ENCODE measurements around the gene TBCK.
"Not testable (repeated sequence)": the region's sequence is repeated elsewhere in the genome, so short reads cannot be mapped to it uniquely, and the experiment has no call there.

Gene TBCK

DNA sequence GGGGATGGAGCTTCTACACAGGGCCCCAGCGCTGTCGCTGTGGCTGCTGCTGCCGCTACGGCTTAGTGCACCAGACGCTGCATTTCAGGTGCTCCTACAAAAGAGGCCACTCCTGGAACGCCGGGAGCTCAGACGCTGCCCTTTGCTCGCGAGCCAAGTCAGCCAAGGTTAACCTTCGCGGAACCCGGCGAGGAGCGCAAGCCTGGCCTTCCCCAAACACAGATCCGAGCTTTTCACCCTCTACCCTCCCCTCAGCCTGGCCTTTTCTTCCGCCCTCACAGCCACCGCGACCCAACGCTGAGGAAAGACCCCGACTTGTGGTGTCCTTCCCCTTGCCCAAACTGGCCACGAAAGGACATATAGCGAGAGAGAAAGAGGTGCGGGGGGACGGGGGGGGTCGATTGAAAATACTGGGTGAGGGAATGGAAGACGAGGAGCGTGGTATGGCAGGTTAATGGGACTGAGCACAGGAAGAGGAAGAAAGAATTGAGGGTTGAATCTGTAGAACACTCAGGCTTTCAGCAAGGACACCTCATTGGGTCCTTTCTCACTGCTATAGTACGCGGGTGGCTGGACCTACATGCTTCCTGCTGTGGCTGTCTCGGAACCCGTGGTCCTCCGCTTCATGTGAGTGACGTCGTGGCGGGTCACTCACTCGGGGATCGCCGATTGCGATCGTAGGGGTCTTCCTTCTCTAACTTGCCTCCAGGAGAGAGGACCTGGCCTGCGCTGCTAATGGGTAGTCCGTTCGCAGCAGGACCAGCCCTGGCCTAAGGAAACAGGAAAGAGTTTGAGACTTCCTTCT is at the start of gene TBCK, which contains the start of gene AIMP1:
Gene TBCK (minus strand): TSS at position 242 of the 805 bp plus-strand sequence. CDS start 7,249 bp downstream, outside the sequence.
Gene AIMP1 (plus strand): TSS at position 583 of the 805 bp plus-strand sequence. CDS start 8,460 bp downstream, outside the sequence.
- DNase-seq (ENCODE audit: low spot score), result peak; percentile 89

DNA sequence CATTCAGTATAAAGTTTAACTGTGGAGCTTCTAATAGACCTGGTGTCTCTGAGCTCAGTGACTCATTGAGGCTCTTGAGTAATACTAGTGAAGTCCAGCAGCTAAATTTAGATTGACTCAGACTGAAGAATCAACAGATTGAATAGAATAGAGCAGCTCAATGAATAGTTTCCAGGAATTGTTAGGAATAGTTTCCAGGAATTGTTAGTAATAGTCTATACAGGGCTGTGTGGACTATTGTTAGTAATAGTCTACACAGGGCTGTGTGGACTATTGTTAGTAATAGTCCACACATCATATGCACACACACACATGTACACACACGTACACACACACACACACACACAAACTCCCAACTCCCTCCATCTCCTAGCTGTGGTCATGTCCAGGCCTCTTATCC is 49.6 kb upstream of the TBCK start:
- DNase-seq (ENCODE audit: low spot score), result no peak

DNA sequence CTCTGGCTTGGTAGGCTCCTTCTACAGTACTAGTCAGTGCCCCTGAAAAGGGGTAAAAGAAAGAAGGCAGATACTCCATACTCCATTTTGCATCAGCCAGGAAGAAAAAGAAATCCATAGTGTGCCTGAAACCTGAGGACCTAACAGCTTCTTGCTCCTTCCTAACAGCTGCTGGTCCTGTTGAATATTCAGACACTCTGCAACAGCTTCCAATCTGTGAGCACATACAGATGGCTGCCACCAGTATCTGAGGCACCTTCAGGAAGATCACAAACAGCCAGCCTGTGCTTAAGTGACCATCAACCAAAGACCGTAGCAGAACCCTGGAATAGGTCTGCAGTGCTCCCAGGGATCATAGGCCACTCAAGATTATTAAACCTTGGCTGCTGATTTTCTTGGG is 48.3 kb upstream of the TBCK start:
- no peak for DNase-seq (ENCODE audit: low spot score)

DNA sequence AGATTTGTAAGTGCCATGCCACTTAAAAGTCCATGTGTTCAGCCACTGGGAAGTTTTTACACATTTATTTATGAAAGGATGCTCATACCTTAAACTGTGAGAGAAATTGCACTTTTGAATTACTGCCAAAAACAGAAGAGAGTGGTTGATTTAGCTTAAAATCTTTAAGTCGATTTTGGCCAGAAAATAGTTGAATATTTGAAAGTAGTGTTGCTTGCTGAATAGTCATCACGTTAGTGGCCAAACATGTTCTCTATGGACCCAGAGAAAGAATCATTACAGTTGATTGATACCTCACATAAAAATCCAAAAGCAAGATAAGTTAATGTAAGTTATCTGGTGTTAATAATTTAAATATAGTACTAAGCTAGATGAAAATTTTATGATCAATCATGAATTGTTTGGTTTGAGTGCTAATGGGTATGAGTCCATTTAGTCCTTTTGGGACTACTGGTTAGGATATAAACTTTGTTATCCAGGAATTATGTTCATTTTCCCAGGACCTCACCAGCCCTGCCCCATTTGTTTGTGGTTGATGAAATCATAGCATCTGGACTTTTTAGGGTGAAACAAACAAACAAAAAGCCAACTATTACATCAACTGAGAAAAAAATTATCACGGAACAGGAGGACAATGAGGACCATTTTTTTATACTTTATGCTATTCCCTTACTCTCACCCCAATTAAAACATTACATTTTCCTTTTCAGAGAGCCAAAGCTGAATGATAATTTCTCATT is 46.2 kb upstream of the TBCK start:
- no peak for DNase-seq (ENCODE audit: low spot score)

DNA sequence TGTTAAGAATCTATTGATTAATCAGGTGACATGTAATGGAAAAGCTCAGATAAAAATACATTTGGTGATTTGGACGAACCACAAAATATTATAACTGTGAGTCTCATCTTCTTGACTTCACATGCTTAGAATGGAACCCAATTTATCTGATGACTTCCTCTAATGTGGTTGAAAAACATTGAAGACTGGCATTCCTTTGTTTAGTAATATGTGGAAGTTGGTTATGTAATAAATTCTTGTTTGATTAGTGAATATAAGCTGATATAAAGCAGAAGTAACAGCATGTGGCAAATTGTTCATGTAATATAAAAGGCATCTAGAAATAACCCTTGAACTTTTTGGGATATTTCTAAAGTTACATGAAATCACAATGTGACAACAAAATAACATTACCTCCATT is 42.9 kb upstream of the TBCK start:
- DNase-seq (ENCODE audit: low spot score), result no peak

DNA sequence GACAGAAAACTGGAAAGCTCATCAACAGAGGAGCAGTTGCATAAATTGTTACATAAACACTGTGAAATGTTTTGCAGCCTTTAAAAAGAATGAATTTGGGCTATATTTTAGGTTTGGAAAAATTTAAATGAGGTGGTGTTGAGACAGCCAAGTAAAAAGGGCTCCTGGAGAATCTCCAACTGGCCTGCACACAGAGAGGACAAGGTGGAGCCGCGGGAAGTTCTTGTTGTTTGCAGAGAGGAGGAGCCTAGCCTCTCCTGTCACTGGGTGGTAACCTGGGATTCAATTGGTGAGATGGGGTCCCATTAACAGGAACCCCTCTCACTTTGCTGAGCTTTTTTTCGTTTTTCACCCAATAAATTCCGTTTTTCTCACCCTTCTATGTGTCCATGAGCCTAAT is 39.2 kb upstream of the TBCK start:
- DNase-seq (ENCODE audit: low spot score), result no peak

DNA sequence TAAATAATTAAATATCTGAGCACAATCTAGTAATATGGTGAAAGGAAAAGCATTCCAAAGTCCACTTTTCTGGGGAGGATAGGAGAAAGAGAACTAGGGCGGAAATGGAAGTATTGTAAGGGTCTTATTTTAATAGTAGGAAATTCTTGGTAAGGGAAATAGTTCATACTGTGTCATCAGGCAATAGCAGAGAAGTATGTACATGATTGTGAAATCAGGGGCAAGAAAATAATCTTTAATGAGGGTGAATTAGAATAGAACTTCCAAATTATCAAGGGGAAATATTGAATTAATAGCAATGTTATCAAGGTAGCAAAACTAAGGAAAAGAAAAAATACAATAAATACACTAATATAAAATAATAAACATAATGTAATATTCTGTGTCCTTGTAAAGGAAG is 37.8 kb upstream of the TBCK start:
- DNase-seq (ENCODE audit: low spot score), result no peak

DNA sequence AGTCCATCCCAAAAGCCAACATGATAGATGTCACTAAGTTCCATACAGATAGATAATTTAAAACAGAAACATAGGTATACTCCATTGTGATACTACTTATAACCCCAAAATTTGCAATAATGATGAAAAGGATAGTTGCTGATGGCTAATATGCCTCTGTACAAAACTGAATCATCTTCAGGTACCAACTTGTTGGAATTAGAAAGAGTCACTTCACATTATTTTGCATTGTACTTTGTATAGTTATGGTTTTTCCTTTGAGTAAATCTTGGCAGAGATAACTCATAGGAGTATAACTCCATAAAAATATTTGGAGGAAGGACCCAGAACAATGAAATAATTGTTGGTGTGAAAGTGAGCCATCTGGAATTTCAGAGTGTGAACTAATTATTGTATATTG is 35.0 kb upstream of the TBCK start:
- no peak for DNase-seq (ENCODE audit: low spot score)

DNA sequence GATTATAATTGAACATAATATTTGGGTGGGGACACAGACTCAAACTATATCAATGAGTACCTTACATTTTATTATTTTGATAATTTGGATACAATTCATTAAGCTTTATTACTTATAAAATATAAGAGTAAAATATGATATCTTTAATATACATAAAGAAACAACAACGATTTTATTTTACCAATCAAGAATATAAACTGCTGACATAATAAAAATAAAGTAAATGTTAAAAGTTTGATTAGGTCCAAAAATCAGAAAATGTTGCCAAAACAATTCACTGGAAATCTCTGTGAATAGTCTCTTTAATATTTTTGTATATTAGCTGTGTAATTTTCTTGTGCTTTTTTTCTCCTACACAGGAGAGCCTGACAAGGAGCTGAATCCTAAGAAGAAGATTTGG is 31.2 kb upstream of the TBCK start:
- DNase-seq (ENCODE audit: low spot score), result no peak

DNA sequence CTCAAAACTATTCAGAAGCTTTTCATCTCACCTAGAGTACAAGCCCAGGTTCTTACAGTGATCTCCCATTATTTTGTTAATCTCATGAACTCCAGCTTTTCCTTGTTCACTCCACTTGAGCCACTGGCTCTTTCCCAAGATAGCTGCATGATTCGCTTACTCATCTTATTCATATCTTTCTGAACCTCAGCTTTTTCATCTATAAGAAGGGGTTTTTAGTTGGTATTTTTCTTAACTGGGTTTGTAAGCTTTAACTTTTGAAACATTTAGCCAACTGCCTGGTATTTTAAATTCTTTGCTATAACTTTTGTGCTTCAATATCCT is 28.6 kb upstream of the TBCK start:
- no peak for DNase-seq (ENCODE audit: low spot score)

DNA sequence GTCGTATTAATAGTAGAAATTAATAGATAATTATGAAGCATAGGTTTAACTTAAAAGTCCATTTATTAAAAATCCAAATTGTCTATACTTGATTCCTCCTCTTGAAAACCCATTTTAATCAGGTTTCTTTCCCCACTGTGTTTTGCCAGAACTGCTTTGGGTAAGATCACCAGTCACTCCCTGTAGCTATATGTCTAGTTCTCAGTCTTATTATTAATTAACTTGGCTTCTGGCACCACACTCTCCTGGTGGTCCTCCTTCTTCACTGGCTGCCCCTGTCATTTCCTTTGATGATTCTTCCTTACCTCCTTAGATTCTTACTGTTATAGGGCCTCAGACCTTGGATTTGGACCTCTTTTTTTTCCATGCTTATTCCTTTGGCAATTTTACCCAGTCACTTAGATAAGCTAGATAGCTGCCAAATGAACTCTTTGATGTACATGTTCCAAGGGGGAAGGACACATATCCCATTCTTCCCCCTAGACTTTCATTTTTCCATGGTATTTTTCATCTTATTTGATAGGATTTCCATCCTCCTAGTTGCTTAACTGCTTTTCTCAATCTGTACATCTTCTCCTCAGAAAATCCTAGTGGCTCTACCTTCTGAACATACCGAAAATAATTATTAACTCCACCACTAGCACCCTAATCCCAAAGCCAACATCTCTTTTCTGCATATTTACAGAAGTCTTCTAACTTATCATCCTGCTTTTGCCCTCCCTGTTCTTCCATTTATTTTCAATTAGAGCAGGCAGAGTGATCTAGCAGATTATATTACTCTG is 28.0 kb upstream of the TBCK start:
- DNase-seq (ENCODE audit: low spot score), result no peak

DNA sequence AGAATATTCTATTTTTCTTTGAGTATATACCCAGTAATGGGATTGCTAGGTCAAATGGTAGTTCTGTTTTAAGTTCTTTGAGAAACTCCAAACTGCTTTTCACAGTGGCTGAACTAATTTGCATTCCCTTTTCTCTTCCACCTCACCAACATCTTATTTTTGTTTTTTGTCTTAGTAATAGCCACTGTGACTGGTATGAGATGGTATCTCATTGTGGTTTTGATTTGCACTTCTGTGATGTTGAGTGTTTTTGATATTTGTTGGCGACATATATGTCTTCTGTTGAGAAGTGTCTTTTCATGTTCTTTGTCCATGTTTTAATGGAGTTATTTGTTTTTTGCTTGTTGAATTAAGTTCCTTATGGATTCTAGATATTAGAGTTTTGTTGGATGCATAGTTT is 24.8 kb upstream of the TBCK start:
- no peak for DNase-seq (ENCODE audit: low spot score)

DNA sequence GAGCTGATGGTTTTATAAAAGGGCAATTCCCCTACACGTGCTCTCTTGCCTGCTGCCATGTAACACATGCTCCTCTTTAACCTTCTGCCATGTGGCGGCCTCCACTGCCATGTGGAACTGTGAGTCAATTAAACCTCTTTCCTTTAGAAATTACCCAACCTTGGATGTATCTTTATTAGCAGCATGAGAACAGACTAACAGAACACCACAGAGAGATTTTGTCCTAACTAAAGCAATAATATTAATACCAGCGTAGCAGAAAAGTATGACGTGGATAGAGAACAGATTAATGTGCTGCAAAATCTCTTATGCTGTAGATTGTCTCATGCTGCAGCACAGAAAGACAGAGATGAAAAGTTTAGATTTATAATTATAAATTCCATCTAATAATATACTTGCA is 23.4 kb upstream of the TBCK start:
- DNase-seq (ENCODE audit: low spot score), result no peak

DNA sequence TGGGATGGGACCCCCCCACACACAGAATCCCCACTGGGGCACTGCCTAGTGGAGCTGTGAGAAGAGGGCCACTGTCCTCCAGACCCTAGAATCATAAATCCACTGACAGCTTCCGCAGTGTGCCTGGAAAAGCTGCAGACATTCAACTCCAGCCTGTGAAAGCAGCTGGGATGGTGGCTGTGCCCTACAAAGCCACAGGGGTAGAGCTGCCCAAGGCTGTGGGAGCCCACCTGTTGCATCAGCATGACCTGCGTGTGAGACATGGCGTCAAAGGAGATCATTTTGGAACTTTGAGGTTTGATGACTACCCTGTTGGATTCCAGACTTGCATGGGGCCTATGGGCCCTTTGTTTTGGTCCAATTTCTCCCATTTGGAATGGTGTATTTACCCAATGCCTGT is 22.7 kb upstream of the TBCK start:
- no peak for DNase-seq (ENCODE audit: low spot score)

DNA sequence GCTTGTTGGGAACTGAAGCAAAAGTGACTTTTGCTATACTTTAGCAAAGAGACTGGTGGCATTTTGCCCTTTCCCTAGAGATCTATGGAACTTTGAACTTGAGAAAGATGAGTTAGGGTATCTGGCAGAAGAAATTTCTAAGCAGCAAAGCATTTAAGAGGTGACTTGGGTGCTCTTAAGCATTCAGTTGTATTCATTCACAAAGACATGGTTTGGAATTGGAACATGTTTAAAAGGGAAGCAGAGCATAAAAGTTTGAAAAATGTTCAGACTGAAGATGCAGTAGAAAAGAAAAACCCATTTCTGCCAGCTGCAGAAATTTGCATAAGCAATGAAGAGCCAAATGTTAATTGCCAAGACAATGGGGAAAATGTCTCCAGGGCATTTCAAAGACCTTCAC is 21.9 kb upstream of the TBCK start:
- no peak for DNase-seq (ENCODE audit: low spot score)

DNA sequence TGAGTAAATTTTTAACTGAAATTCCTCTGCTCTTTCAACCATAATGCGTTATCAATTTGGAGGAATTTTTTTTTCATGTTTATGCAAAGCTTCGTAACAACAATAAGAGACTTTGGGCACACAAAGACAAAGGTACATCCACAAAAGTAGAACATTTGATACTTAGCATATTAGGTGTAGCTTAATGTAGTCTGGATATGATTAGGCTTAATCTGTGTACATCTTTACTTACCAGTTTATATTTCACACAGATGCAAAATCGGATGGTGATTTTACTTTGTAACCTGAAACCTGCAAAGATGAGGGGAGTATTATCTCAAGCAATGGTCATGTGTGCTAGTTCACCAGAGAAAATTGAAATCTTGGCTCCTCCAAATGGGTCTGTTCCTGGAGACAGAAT is 20.6 kb upstream of the TBCK start:
- no peak for DNase-seq (ENCODE audit: low spot score)

DNA sequence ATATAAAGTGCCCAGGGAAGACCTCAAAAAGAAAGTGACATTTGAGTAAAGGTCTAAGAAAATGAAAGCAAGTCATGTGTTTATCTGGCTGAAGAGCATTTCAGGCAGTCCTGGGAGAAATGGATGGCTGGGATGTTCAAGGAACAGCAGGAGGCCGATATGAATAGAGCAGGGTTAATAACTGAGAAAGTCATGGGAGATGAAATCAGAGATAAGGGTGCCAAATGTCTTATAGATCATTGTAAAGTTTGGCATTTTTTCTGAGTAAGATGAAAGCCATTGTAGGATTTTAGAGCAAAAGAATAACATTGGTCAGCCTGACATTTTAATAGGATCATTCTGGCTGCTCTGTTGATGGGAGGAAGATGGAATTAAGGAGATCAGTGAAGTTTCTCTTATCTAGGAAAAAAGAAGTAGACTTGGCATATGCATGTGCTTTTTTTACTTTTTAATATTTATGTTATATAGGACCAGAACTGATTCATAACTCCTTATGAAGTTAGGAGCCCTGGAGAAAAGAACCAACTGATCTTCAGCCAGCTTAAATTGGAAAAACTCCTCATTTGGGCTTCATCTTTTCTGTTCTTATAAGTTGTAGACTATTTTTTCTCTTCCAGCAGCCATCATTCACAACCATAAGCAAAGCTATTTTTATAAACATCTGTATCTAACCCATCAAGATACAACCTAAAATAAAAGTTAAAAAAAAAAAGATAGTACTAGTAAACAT is 18.9 kb upstream of the TBCK start:
- DNase-seq (ENCODE audit: low spot score), result no peak

DNA sequence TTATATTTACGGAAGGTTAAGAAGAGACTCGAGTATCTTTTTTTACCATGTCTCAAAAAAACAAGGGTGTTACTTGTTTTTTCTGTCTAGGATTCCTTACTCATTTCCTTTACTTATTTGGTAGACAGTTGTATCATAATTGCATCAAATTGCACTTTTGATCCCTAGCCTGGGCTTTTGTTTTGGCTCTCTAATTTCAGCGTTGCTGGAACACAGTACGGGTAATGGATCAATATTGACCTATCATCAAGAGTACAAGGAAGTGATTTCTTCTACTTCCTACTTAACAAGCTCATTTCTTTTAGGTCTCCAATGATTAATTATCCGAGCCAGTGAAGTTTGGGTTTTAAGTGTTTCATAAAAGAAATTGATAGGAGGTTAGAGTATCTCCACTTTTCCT is 17.2 kb upstream of the TBCK start:
- DNase-seq (ENCODE audit: low spot score), result no peak

DNA sequence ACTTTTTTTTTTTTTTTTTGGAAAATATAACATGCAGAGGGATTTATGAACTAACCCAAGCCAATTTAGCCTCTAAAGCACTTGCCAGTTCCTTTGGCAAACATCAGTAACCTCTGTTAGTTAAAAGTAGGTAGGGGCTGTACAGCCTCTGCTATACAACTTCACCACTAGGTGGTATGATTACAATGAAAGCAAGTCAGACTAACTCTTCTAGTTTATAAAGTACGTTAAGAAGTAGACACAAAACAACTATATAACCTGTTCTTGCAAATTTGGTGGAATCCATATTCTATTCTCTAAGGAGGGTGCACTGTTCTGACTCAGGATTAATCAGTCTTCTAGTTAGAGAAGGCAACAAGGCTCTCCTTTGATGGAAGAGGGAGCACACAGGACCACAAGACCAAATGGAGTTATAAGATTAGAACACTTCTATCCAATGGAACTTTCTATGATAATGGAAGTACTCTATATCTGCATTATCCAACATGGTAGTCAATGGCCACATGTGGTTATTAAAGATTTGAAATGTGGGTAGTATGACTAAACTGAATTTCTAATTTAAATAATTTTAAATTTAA is 13.1 kb upstream of the TBCK start:
- DNase-seq (ENCODE audit: low spot score), result peak; percentile 33

DNA sequence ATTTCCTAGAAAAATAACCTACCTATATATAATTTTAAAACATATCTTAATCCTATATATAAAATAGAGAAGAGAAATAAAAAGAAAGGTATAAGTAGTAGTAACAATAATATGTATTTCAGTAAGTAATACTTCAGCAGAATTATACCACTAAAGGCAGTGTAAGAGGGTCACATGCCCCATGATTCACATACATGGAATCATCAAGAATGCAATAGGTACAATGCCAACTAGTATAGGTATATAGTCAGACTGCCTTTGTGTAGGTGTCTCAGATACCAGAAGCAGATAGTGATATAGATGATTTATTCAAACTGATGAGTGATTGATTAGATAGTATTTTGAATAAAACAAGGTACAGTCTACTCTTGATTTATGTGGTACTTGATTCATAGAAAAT is 9.8 kb upstream of the TBCK start:
- DNase-seq (ENCODE audit: low spot score), result no peak

DNA sequence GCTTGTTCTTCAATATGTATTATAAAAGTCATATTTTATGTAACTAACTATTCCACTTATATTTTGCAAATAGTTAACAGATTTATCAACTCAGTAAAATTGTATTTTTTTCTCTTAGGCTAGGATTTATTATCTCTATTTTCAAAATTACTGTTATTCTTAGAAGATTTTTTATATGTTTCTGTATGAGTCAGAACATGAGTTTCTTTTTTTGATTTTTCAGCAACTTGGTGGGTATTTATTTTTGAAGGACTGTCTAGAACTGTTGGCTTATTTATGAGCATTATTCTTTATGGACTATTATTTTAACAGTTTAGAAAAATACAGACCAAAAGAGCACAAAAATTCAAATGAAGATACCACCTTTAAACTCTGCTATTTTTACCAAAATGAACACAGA is 7.1 kb upstream of the TBCK start:
- DNase-seq (ENCODE audit: low spot score), result peak; percentile 19

DNA sequence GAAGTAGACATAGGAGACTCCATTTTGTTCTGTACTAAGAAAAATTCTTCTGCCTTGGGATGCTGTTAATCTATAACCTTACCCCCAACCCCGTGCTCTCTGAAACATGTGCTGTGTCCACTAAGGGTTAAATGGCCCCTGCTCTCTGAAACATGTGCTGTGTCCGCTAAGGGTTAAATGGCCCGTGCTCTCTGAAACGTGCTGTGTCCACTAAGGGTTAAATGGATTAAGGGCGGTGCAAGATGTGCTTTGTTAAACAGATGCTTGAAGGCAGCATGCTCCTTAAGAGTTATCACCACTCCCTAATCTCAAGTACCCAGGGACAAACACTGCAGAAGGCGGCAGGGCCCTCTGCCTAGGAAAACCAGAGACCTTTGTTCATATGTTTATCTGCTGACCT is 5.8 kb upstream of the TBCK start:
- DNase-seq (ENCODE audit: low spot score), result not testable (repeated sequence)
